Ecto neural progenitor cell (in vitro differentiated cells): ENCODE data around the gene MICAL1.

Source experiments
- DNase-seq: peaks from one replicate; pipeline ENCODE4 v3.0.0-alpha.2; 2018; ENCODE audit warnings: low spot score

MICAL1 gene

GRCh38 chr6:109454496-109455436, 806 bp downstream of the MICAL1 start:
- peak; percentile 78 for DNase-seq

- DNase-seq, result no peak
Observed at GRCh38 chr6:109453594-109454495, 1.7 kb downstream of the MICAL1 start.

- no peak for DNase-seq
Observed at GRCh38 chr6:109453156-109453555, 2.4 kb downstream of the MICAL1 start.

- DNase-seq, result no peak
Observed at GRCh38 chr6:109452181-109452580, 3.4 kb downstream of the MICAL1 start.

GRCh38 chr6:109451376-109451775, 4.2 kb downstream of the MICAL1 start:
- no peak for DNase-seq

- no peak for DNase-seq
Observed at GRCh38 chr6:109450801-109451200, 4.8 kb downstream of the MICAL1 start.

GRCh38 chr6:109449795-109450673, 5.5 kb downstream of the MICAL1 start:
- DNase-seq, result no peak

GRCh38 chr6:109449064-109449794, 6.3 kb downstream of the MICAL1 start:
- peak; percentile 36 for DNase-seq

- peak; percentile 41 for DNase-seq
Observed at GRCh38 chr6:109448615-109449014, 7.0 kb downstream of the MICAL1 start.

GRCh38 chr6:109447878-109448555, 7.6 kb downstream of the MICAL1 start:
- DNase-seq, result peak; percentile 45

GRCh38 chr6:109447087-109447486, 8.5 kb downstream of the MICAL1 start:
- no peak for DNase-seq

GRCh38 chr6:109446541-109446940, 9.0 kb downstream of the MICAL1 start:
- DNase-seq, result no peak

GRCh38 chr6:109446072-109446471, 9.5 kb downstream of the MICAL1 start:
- DNase-seq, result peak; percentile 19

GRCh38 chr6:109445382-109445781, 10.2 kb downstream of the MICAL1 start:
- peak; percentile 33 for DNase-seq

- no peak for DNase-seq
Observed at GRCh38 chr6:109443425-109443950, 12.1 kb downstream of the MICAL1 start.

- no peak for DNase-seq
Observed at GRCh38 chr6:109442393-109442924, 13.1 kb downstream of the MICAL1 start.

- peak; percentile 77 for DNase-seq
Observed at GRCh38 chr6:109441069-109441816, 14.3 kb downstream of the MICAL1 start.

- DNase-seq, result peak; percentile 94
Observed at GRCh38 chr6:109440331-109441068, 15.1 kb downstream of the MICAL1 start, which contains the start of the genes PPIL6 and SMPD2. TSS of gene PPIL6 (minus strand) at chr6:109440628. CDS start at chr6:109440590, 38 bp downstream. TSS of gene SMPD2 (plus strand) at chr6:109440724. CDS start at chr6:109441122, 398 bp downstream.
